ENCODE data around the gene TMEM231.
"Not testable (repeated sequence)": the region's sequence is repeated elsewhere in the genome, so short reads cannot be mapped to it uniquely, and the experiment has no call there.

TMEM231 gene

GRCh38 chr16:75532142-75532765, 23.8 kb downstream of the TMEM231 start:
- DNase-seq (ENCODE audit: low read depth in 2 of 2), result no peak

GRCh38 chr16:75529959-75530358, 26.1 kb downstream of the TMEM231 start:
- DNase-seq (ENCODE audit: low read depth in 2 of 2), result no peak

- no peak for DNase-seq (ENCODE audit: low read depth in 2 of 2)
Measured at GRCh38 chr16:75529056-75529905, 26.8 kb downstream of the TMEM231 start.

- no peak for DNase-seq (ENCODE audit: low read depth in 2 of 2)
Measured at GRCh38 chr16:75527825-75528299, 28.2 kb downstream of the TMEM231 start.

- no peak for DNase-seq (ENCODE audit: low read depth in 2 of 2)
Measured at GRCh38 chr16:75526032-75526790, 29.8 kb downstream of the TMEM231 start.

- no peak for DNase-seq (ENCODE audit: low read depth in 2 of 2)
Measured at GRCh38 chr16:75519175-75519574, 36.9 kb downstream of the TMEM231 start.

- DNase-seq (ENCODE audit: low read depth in 2 of 2), result peak in 1 of 2 donors; percentile 13
Measured at GRCh38 chr16:75516189-75516966, 39.7 kb downstream of the TMEM231 start.

GRCh38 chr16:75514296-75514695, 41.8 kb downstream of the TMEM231 start:
- DNase-seq (ENCODE audit: low read depth in 2 of 2), result no peak

- no peak for DNase-seq (ENCODE audit: low read depth in 2 of 2)
Measured at GRCh38 chr16:75506574-75506973, 49.5 kb downstream of the TMEM231 start.

- no peak for DNase-seq (ENCODE audit: low read depth in 2 of 2)
Measured at GRCh38 chr16:75506107-75506506, 49.9 kb downstream of the TMEM231 start.

GRCh38 chr16:75503801-75504200, 52.3 kb downstream of the TMEM231 start:
- no peak for DNase-seq (ENCODE audit: low read depth in 2 of 2)

GRCh38 chr16:75502916-75503605, 53.0 kb downstream of the TMEM231 start:
- DNase-seq (ENCODE audit: low read depth in 2 of 2), result no peak

- DNase-seq (ENCODE audit: low read depth in 2 of 2), result not testable (repeated sequence)
Measured at GRCh38 chr16:75501820-75502219, 54.2 kb downstream of the TMEM231 start.

GRCh38 chr16:75501359-75501758, 54.7 kb downstream of the TMEM231 start:
- DNase-seq (ENCODE audit: low read depth in 2 of 2), result no peak

- not testable (repeated sequence) for DNase-seq (ENCODE audit: low read depth in 2 of 2)
Measured at GRCh38 chr16:75498605-75499322, 57.3 kb downstream of the TMEM231 start.

GRCh38 chr16:75497558-75497957, 58.5 kb downstream of the TMEM231 start:
- DNase-seq (ENCODE audit: low read depth in 2 of 2), result no peak

GRCh38 chr16:75495076-75495674, 60.9 kb downstream of the TMEM231 start, which contains the start of gene CHST6:
Gene CHST6 (minus strand): TSS chr16:75495441. CDS start chr16:75479828, 15,613 bp downstream.
- DNase-seq (ENCODE audit: low read depth in 2 of 2), result no peak

GRCh38 chr16:75494661-75495075, 61.4 kb downstream of the TMEM231 start:
- DNase-seq (ENCODE audit: low read depth in 2 of 2), result no peak

GRCh38 chr16:75494184-75494583, 61.9 kb downstream of the TMEM231 start:
- no peak for DNase-seq (ENCODE audit: low read depth in 2 of 2)

GRCh38 chr16:75491876-75492275, 64.2 kb downstream of the TMEM231 start:
- DNase-seq (ENCODE audit: low read depth in 2 of 2), result no peak

Data from stimulated activated CD8-positive, alpha-beta memory T cell treated with anti-CD3 and anti-CD28 coated beads, Interleukin-2, amount 100 ng/mL, for 48 hours (primary cell).